Smooth muscle cell of the brain vasculature (primary cell): Measurements from ENCODE around the gene CYP3A4.
A peak's percentile ranks its signal among the peaks of the same experiment; 100 is the strongest.
"Not testable (repeated sequence)": the region's sequence is repeated elsewhere in the genome, so short reads cannot be mapped to it uniquely, and the experiment has no call there.

Experiments
- DNase-seq: peaks from one replicate; pipeline ENCODE4 v3.0.0-alpha.2; 2012; ENCODE audit warnings: low read depth, low spot score

The CYP3A4 gene

GRCh38 chr7:99792967-99793366 lies 9.0 kb upstream of the CYP3A4 start:
- no peak for DNase-seq

GRCh38 chr7:99791667-99792369 lies 7.8 kb upstream of the CYP3A4 start:
- no peak for DNase-seq

DNA sequence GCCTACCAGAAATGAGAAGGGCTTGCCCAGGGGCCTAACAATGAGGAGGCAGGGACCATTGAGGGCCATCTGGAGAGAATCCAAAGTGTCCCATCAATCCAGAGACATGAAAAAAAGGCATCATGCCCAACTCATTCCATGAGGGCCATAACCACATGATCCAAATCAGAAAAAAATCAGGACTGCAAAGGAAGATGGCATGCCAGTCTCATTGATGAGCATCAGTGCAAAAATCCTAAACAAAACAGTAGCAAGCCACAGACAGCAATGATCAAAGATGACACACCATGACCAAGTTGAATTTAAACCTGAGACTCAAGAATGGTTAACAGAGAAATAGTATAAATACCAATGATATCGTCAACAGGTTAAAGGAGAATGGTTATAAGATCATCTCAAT lies 7.0 kb upstream of the CYP3A4 start:
- DNase-seq, result no peak

GRCh38 chr7:99790407-99790806 lies 6.4 kb upstream of the CYP3A4 start:
- DNase-seq, result no peak

DNA sequence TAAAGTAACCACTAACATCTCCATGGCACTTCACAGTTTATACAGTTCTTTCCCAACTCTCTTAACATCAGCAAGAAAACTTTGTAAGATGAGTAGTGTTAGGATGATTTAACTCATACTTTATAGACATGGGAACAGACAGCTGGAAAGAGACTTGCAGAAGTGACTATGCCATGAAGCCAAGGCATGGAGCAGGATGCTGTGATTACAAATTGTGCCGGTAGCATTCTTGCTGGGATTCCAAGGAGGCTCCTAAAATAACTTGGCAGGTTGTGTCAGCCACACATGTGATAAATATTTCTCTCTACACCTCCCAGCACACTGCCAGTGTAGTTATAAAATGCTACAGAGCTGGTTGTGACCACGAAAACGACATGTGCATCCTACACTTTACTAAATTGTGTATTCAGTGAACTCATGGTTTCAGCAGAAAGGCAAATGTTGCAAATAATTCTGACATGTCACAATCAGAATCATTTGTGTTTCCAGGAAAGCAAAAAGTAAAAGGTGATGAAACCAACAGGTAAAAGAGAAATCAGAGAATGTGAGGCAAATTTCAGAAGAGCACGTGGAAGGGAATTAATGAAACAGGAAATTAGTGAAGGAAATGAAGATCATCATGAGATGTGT lies 5.6 kb upstream of the CYP3A4 start:
- DNase-seq, result no peak

GRCh38 chr7:99788554-99788953 lies 4.6 kb upstream of the CYP3A4 start:
- no peak for DNase-seq

DNA sequence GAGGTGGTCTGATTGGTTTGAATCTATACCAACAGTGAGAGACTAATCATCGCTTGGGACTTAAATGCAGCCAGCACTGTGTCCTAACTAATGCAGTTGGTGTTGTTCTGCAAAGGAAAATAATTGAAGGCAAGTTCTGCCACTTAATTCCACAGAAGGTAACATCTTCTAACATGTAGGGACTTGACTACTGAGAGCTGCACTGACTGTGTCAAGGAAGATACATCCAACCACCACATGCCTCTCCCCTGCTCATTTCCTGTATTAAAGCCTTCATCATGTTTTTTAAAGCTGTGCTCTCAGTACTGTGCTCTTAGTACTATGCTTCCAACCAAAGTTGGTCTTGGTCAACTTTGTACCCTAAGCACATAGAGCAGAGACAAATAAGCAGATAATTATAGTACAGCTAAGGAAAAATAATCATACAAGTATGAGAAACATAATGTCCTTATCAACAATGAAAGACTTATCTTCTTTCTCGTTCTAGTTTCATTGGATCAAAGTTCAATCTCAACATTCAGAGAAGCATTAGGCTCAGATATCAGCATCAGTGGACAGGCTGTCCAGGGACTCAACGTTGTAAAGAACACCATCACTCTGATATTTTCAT lies 2.8 kb upstream of the CYP3A4 start:
- DNase-seq, result no peak

DNA sequence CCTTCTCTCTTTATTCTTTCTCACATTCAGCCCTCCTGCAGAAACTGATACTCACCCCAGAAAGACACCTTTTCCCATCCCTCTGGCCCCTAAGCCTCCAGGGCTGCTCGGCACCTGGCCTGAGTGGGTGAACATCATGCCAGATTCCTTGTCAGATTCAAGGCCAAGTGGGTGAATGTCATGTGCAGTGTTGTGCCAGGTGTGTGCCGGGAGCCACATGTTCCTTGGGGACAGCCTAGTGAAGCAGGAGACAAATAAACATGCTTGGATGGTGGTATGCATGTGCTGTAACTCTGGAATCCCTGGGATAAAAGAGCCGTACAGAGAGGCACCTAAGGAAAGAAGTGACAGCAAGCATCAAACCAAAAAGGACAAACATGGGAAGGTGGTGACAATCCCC lies 1.7 kb upstream of the CYP3A4 start:
- DNase-seq, result not testable (repeated sequence)

DNA sequence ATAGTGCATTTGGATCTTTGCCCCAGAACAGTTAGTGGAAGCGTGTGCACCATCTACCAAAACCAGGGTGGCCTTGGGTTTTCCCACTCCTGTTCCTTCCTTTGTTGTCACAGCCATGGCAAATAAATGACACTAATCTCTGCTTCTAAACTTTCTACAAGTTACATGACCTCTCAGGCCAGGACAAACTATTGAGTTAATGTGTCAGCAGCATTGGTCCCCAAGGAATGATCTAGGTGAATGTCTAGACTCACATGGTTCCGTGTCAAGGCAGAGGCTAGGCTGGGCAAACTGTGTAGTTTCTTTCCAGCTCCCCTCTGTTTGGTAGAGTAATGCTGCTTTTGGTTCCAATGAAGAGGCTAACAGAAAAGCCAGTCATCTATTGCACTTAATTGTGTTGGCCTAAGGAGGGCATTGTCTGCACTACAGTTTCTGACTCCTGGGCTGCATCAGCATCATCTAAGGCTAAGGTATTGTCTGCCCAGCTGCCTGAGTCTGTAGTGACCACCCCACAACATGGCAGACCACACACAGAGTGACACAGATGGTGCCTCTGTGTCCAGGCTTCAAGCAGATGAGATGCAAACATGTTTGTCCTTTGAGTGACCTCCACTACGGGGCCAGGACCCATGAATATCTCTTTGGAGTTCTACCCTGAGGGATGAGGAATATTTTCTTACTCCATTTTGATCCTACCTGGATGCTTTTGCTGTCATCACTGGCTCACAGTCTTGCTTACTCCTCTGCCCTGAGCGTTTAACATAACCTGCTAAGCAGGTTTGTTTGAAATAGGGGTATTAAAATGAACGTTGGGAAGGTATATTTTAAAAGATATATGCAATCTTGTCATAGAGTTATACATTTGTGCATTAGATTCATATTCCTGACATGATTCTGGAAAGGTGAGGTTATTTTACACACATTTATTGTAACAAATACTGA lies 1.7 kb downstream of the CYP3A4 start:
- no peak for DNase-seq

GRCh38 chr7:99780588-99780987 lies 3.4 kb downstream of the CYP3A4 start:
- DNase-seq, result no peak

- no peak for DNase-seq
Measured at GRCh38 chr7:99779949-99780348, 4.0 kb downstream of the CYP3A4 start.

DNA sequence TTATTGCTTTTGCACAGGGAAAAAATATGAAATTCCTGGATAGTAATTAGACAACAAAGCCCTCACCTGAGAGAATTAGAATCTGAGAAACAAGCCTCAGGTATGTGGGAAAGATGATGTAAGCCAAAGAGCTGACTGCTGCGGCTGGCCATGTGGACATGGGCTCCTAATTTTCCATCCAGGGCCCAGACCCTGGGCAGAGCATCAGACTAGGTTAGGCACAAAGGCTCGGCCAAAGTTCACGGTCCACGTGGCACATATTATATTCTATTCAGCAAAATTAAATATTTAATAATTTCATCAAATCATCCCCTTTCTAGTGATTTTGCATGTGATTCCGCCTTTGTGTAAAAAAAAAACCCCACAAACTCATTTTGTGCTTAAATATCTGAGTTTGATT lies 5.1 kb downstream of the CYP3A4 start:
- DNase-seq, result no peak

DNA sequence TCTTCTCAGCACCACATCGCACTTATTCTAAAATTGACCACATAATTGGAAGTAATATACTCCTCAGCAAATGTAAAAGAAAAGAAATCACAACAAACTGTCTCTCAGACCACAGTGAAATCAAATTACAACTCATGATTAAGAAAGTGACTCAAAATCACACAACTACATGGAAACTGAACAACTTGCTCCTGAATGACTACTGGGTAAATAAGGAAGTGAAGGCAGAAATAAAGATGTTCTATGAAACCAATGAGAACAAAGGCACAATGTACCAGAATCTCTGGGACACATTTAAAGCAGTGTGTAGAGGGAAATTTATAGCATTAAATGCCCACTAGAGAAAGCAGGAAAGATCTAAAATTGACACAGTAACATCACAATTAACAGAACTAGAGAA lies 10.6 kb downstream of the CYP3A4 start:
- not testable (repeated sequence) for DNase-seq

GRCh38 chr7:99772565-99772964 lies 11.4 kb downstream of the CYP3A4 start:
- no peak for DNase-seq

DNA sequence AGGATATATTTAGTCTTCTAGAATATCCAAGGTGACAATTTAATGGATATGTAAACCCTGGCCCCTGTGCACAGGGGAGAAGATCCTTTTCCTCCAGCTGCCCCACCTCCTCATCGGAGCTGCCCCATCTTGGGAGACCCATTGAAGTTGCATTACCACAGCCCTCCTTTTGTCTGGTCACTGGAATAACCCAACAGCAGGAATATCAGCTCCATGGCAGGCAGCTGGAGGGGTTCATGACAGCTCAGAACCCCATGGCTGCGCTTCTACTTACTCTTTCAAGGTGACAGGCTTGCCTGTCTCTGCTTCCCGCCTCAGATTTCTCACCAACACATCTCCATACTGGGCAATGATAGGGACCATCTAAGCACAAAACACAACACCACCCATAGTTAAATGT lies 14.5 kb downstream of the CYP3A4 start:
- not testable (repeated sequence) for DNase-seq

DNA sequence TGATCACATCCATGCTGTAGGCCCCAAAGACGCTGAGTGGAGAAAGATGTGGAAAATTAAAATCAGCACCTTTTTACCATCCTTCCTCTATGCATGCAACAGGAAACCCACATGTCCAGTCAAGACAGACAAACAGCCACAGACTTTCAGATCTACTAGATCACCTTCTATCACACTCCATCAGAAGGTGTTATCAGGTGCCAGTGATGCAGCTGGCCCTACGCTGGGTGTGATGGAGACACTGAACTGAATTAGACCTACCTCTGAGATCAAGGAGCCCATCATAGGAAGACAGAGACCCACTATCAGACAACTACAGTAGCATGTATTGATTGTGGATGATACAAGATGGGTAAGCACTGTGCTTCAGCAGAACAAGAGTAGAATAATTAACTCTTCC lies 15.5 kb downstream of the CYP3A4 start:
- no peak for DNase-seq

DNA sequence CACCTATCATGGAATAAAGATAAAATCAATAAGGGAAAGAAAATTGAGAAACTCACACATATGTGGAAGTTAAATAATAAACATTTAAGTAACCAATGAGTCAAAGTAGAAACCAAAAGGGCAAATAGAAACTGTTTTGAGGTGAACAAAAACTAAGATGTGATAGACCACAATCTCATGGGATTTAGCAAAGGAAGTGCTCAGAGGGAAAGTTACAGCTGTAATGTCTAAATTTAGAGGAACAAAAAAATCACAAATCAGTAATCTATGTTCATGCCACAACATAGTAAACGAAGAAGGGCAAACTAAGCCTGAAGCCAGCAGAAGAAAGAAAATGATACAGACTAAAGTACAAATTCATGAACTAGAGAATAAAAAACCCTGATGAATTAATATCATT lies 16.3 kb downstream of the CYP3A4 start:
- no peak for DNase-seq

- DNase-seq, result no peak
Measured at GRCh38 chr7:99766484-99767099, 17.4 kb downstream of the CYP3A4 start.

DNA sequence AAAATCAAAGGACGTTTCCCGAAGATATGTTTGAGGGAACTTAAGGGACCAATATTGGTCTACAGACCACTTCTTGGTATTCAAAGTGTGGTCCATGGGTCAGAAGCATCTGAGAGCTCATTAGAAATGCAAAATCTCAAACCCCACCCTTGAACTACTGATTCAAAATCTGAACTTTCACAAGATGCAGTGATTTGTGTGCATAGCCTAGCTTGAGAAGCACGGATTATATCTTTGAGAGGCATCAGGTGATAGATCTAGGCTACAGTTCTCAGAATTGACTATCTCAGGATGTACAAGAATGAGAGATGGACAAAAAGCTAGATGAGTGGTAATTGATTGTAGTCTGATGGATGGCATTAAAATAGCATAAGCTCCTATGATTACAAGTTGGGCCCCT lies 19.5 kb downstream of the CYP3A4 start:
- DNase-seq, result no peak

GRCh38 chr7:99762680-99763327 lies 21.2 kb downstream of the CYP3A4 start:
- DNase-seq, result peak; percentile 12

- no peak for DNase-seq
Measured at GRCh38 chr7:99755085-99755484, 28.9 kb downstream of the CYP3A4 start.
